ENCODE results near the gene PFKL.

PFKL gene

GRCh38 chr21:44295646-44296045, 4.2 kb upstream of the PFKL start:
- no peak for DNase-seq (ENCODE audit: low read depth, low spot score)
- Histone ChIP-seq H3K27ac (no peak overlapping the region), H3K9me3 (ENCODE audit: low read depth, low read length) (no peaks in the 10 kb centered on the region), H3K36me3 (ENCODE audit: insufficient read depth, low read length) (no peaks in the 10 kb centered on the region), H3K4me3 (no peak overlapping the region), H3K9ac (ENCODE audit: insufficient read length) (no peak overlapping the region)
- TF ChIP-seq EZH2 (IDR thresholded peaks at IDR 0.05), result no peak
- TF ChIP-seq FOXP2 (optimal IDR thresholded peaks at IDR 0.05; ENCODE audit: control extremely low read depth, extremely low read length, insufficient read depth), result no peak
- TF ChIP-seq POLR2AphosphoS5 (IDR thresholded peaks at IDR 0.05; ENCODE audit: borderline replicate concordance, low read depth, low read length), result no peak

GRCh38 chr21:44296103-44296519, 3.7 kb upstream of the PFKL start:
- Histone ChIP-seq H3K9ac (ENCODE audit: insufficient read length) (no peak overlapping the region), H3K9me3 (ENCODE audit: low read depth, low read length) (no peaks in the 10 kb centered on the region), H3K4me3 (no peak overlapping the region), H3K36me3 (ENCODE audit: insufficient read depth, low read length) (no peaks in the 10 kb centered on the region), H3K27ac (no peak overlapping the region)
- no peak for DNase-seq (ENCODE audit: low read depth, low spot score)
- no peak for TF ChIP-seq POLR2AphosphoS5 (IDR thresholded peaks at IDR 0.05; ENCODE audit: borderline replicate concordance, low read depth, low read length)
- TF ChIP-seq EZH2 (IDR thresholded peaks at IDR 0.05), result no peak

GRCh38 chr21:44296916-44297315, 2.9 kb upstream of the PFKL start:
- H3K36me3 ChIP-seq (ENCODE audit: insufficient read depth, low read length), result no peaks in the 10 kb centered on the region
- no peak overlapping the region for H3K9ac ChIP-seq (ENCODE audit: insufficient read length)
- H3K27ac ChIP-seq, result no peak overlapping the region
- H3K9me3 ChIP-seq (ENCODE audit: low read depth, low read length), result no peaks in the 10 kb centered on the region
- TF ChIP-seq POLR2AphosphoS5 (IDR thresholded peaks at IDR 0.05; ENCODE audit: borderline replicate concordance, low read depth, low read length), result no peak
- TF ChIP-seq FOXP2 (optimal IDR thresholded peaks at IDR 0.05; ENCODE audit: control extremely low read depth, extremely low read length, insufficient read depth), result no peak
- no peak overlapping the region for H3K4me3 ChIP-seq
- no peak for DNase-seq (ENCODE audit: low read depth, low spot score)

- Histone ChIP-seq H3K36me3 (ENCODE audit: insufficient read depth, low read length) (no peaks in the 10 kb centered on the region), H3K9ac (ENCODE audit: insufficient read length) (no peak overlapping the region), H3K27ac (no peak overlapping the region), H3K4me3 (no peak overlapping the region), H3K9me3 (ENCODE audit: low read depth, low read length) (no peaks in the 10 kb centered on the region)
- no peak for TF ChIP-seq POLR2AphosphoS5 (IDR thresholded peaks at IDR 0.05; ENCODE audit: borderline replicate concordance, low read depth, low read length)
- TF ChIP-seq EZH2 (IDR thresholded peaks at IDR 0.05), result no peak
- peak; percentile 75 for TF ChIP-seq FOXP2 (optimal IDR thresholded peaks at IDR 0.05; ENCODE audit: control extremely low read depth, extremely low read length, insufficient read depth)
- DNase-seq (ENCODE audit: low read depth, low spot score), result peak; percentile 42
Measured at GRCh38 chr21:44297525-44298290, 2.1 kb upstream of the PFKL start.

GRCh38 chr21:44298301-44298700, 1.6 kb upstream of the PFKL start:
- TF ChIP-seq POLR2AphosphoS5 (IDR thresholded peaks at IDR 0.05; ENCODE audit: borderline replicate concordance, low read depth, low read length) (no peak), FOXP2 (optimal IDR thresholded peaks at IDR 0.05; ENCODE audit: control extremely low read depth, extremely low read length, insufficient read depth) (no peak), EZH2 (IDR thresholded peaks at IDR 0.05) (no peak)
- H3K36me3 ChIP-seq (ENCODE audit: insufficient read depth, low read length), result no peaks in the 10 kb centered on the region
- H3K9me3 ChIP-seq (ENCODE audit: low read depth, low read length), result no peaks in the 10 kb centered on the region
- H3K9ac ChIP-seq (ENCODE audit: insufficient read length), result no peak overlapping the region
- no peak overlapping the region for H3K27ac ChIP-seq
- no peak for DNase-seq (ENCODE audit: low read depth, low spot score)
- H3K4me3 ChIP-seq, result no peak overlapping the region

GRCh38 chr21:44299085-44299457, 782 bp upstream of the PFKL start:
- no peak for DNase-seq (ENCODE audit: low read depth, low spot score)
- Histone ChIP-seq H3K27ac (peak overlapping the region; percentile 35; the same call in 1 of the 2 replicates), H3K9ac (ENCODE audit: insufficient read length) (peak overlapping the region; percentile 75), H3K36me3 (ENCODE audit: insufficient read depth, low read length) (no peaks in the 10 kb centered on the region), H3K9me3 (ENCODE audit: low read depth, low read length) (no peaks in the 10 kb centered on the region), H3K4me3 (peak overlapping the region; percentile 91)
- TF ChIP-seq EZH2 (IDR thresholded peaks at IDR 0.05), result no peak
- no peak for TF ChIP-seq FOXP2 (optimal IDR thresholded peaks at IDR 0.05; ENCODE audit: control extremely low read depth, extremely low read length, insufficient read depth)
- no peak for TF ChIP-seq POLR2AphosphoS5 (IDR thresholded peaks at IDR 0.05; ENCODE audit: borderline replicate concordance, low read depth, low read length)

- H3K9me3 ChIP-seq (ENCODE audit: low read depth, low read length), result no peaks in the 10 kb centered on the region
- no peak overlapping the region for H3K27ac ChIP-seq
- TF ChIP-seq POLR2AphosphoS5 (IDR thresholded peaks at IDR 0.05; ENCODE audit: borderline replicate concordance, low read depth, low read length) (peak; percentile 41; the same call in 1 of the 2 replicates), FOXP2 (optimal IDR thresholded peaks at IDR 0.05; ENCODE audit: control extremely low read depth, extremely low read length, insufficient read depth) (no peak)
- DNase-seq (ENCODE audit: low read depth, low spot score), result no peak
- peak overlapping the region; percentile 73 for H3K9ac ChIP-seq (ENCODE audit: insufficient read length)
- H3K36me3 ChIP-seq (ENCODE audit: insufficient read depth, low read length), result no peaks in the 10 kb centered on the region
- H3K4me3 ChIP-seq, result peak overlapping the region; percentile 91
Measured at GRCh38 chr21:44300262-44300959, 558 bp downstream of the PFKL start.

GRCh38 chr21:44301141-44301540, 1.3 kb downstream of the PFKL start:
- Histone ChIP-seq H3K9me3 (ENCODE audit: low read depth, low read length) (no peaks in the 10 kb centered on the region), H3K36me3 (ENCODE audit: insufficient read depth, low read length) (no peaks in the 10 kb centered on the region), H3K9ac (ENCODE audit: insufficient read length) (peak overlapping the region; percentile 73), H3K4me3 (peak overlapping the region; percentile 91), H3K27ac (no peak overlapping the region)
- DNase-seq (ENCODE audit: low read depth, low spot score), result no peak
- TF ChIP-seq FOXP2 (optimal IDR thresholded peaks at IDR 0.05; ENCODE audit: control extremely low read depth, extremely low read length, insufficient read depth), result no peak
- TF ChIP-seq EZH2 (IDR thresholded peaks at IDR 0.05), result no peak
- no peak for TF ChIP-seq POLR2AphosphoS5 (IDR thresholded peaks at IDR 0.05; ENCODE audit: borderline replicate concordance, low read depth, low read length)
